Inferior parietal cortex (tissue), 1 donor: Measurements from ENCODE around the gene DAPK2.
"Not testable (repeated sequence)": the region's sequence is repeated elsewhere in the genome, so short reads cannot be mapped to it uniquely, and the experiment has no call there.

Experiments used
- DNase-seq: peaks from one replicate; pipeline ENCODE4 v3.0.0-alpha.2; 2016; ENCODE audit errors: extremely low spot score

Gene DAPK2

GRCh38 chr15:63915873-63916771, 130.2 kb downstream of the DAPK2 start:
- DNase-seq, result no peak

GRCh38 chr15:63915209-63915872, 130.9 kb downstream of the DAPK2 start:
- DNase-seq, result no peak

- no peak for DNase-seq
These were observed 132.4 kb downstream of the DAPK2 start for GRCh38 chr15:63913786-63914315.

GRCh38 chr15:63913336-63913735, 132.9 kb downstream of the DAPK2 start:
- no peak for DNase-seq

GRCh38 chr15:63912061-63912615, 134.1 kb downstream of the DAPK2 start:
- DNase-seq, result no peak

GRCh38 chr15:63911160-63911559, 135.1 kb downstream of the DAPK2 start:
- no peak for DNase-seq

GRCh38 chr15:63909819-63910437, 136.4 kb downstream of the DAPK2 start:
- DNase-seq, result no peak

GRCh38 chr15:63908991-63909390, 137.3 kb downstream of the DAPK2 start:
- no peak for DNase-seq

- DNase-seq, result no peak
These were observed 138.0 kb downstream of the DAPK2 start for GRCh38 chr15:63908281-63908680.

GRCh38 chr15:63907521-63907920, 138.8 kb downstream of the DAPK2 start:
- DNase-seq, result no peak

- no peak for DNase-seq
These were observed 140.1 kb downstream of the DAPK2 start for GRCh38 chr15:63906266-63906584.

- no peak for DNase-seq
These were observed 140.6 kb downstream of the DAPK2 start for GRCh38 chr15:63905558-63906265.

GRCh38 chr15:63905131-63905530, 141.2 kb downstream of the DAPK2 start:
- no peak for DNase-seq

GRCh38 chr15:63904042-63904441, 142.2 kb downstream of the DAPK2 start:
- no peak for DNase-seq

GRCh38 chr15:63902671-63903035, 143.6 kb downstream of the DAPK2 start:
- no peak for DNase-seq

- DNase-seq, result no peak
These were observed 144.2 kb downstream of the DAPK2 start for GRCh38 chr15:63901912-63902670.

- no peak for DNase-seq
These were observed 146.0 kb downstream of the DAPK2 start for GRCh38 chr15:63900306-63900705.

- not testable (repeated sequence) for DNase-seq
These were observed 146.7 kb downstream of the DAPK2 start for GRCh38 chr15:63899606-63900005.

- no peak for DNase-seq
These were observed 147.1 kb downstream of the DAPK2 start for GRCh38 chr15:63899193-63899592.

GRCh38 chr15:63896336-63897115, 149.8 kb downstream of the DAPK2 start:
- no peak for DNase-seq
